Stimulated activated CD4-positive, alpha-beta T cell treated with anti-CD3 and anti-CD28 coated beads, Interleukin-15, amount 100 ng/mL, for 1 hour (primary cell): ENCODE measurements around the gene PTPN3.

Experiments
- DNase-seq, 2 donors: peaks; one replicate each; pipeline ENCODE4 v3.0.0-alpha.2; 2020; ENCODE audit warnings: low read depth in 1 of 2, low spot score in 1 of 2

The PTPN3 gene

DNA sequence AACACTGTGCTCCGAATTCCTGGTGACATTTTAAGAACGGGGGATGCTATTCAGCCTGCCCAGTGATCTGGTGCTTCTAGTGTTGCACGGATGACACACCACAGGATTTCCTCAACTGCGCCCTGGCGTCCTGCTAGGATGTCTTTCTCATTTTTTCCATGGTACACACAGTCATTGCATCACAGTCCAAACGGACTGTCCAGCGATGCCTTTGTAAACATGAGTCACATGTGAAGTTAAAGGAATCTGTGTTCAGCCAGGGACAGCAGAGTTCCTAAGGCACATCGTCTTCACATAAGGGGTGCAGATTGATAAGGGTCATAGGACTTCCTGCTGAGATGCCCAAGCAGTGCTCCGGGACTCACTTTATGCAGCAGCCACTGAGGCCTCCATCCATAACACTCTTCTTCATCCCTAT is 9.3 kb upstream of the PTPN3 start:
- no peak for DNase-seq

DNA sequence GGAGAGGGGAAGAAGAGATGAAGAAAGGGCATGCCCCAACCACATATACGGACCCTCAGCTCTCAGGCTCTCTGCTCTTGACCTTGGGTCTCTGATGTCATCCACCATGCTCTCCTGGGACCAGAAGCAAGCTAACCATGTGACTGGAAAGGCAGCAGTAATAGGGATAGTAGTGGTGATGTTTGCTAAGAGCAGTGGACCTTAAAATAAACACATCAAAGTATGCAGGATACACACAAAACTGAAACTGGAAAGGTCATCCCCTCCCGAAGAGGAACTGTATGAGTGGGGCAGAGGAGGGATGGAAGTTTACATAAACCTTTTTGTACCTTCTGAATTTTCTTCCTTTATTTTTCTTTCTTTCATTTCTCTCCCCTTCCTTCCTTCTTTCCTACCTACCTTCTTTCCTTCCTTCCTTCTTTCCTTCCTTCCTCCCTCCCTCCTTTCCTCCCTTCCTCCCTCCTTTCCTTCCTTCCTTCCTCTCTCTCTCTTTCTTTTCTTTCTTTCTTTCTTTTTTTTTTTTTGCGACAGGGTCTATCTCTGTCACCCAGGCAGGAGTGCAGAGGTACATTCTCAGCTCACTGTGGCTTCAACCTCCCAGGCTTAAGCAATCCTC is 8.1 kb upstream of the PTPN3 start:
- DNase-seq, result no peak

DNA sequence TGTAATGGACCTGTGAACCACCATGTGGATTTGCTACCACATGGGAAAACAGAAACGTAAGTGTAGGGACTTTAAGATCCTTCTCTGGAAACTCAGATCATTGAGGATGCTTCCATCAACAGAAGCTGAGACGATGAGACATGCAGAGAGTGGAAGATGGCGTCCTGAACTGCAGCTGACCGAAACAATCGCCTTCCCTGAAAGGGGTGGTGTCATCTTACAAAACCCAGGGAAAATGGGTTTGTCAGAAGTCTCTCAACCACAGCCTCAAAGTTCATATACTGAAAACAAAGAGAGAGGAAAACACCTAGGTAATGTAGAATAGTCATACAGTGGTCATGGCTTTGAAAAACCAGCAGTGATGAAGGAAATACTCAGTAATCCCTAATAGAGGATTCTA is 6.6 kb upstream of the PTPN3 start:
- DNase-seq, result no peak

DNA sequence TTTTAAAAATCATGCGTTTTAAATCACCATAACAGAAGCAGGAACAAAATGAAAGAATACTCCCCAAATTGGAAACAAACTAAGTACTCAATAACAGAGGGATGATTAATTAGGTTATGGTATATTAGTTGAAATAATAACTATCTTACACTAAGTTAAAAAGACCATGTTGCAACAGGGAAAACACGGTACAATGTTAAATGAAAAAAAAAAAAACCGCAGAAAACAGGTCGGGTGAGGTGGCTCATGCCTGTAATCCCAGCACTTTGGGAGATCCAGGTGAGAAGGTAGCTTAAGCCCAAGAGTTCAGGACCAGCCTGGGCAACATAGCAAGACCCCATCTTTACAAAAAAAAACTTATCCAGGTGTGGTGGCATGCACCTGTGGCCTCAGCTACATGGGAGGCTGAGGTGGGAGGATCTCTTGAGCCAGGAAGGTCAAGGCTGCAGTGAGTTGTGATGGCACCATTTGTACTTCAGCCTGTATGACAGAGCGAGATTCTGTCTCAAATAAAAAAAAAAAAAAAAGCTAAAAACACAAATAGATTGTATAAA is 2.4 kb upstream of the PTPN3 start:
- DNase-seq, result no peak

DNA sequence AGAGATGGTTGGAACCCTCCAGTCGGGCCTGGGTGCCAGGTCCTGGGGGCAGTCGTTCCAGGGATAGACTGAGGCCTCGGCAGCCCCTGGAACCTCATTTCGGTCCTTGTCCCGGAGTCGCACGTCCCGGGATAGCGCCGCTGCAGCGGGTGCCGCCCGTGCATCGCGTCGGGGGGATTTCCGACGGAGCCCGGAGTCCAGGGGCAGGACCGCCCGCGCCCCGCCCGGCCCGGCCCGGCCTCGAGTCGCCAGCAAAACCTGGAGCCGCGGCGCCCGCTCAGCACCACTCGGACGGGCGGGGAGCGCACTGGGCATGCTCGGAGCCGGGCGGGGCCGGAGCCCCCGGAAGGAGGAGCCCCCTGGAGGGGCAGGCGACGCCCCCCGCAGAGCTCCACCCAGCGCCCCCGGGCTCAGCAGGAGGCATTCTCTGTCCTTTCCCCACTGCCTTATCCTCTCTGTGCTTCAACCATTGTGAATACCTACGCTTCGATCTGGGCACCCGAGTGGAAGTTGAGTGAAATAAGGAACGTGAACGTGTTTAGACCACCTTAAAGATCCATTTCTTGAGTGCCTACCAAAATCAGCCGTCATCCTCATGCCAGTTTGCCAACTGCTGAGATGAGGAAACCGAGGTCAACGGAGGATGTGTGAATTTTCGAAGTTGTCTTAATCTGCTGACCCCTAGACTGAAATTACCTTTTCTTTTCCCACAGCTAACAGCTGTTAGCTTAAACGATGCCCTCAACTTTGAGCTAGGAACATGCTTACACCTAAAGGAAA is 1.7 kb upstream of the PTPN3 start:
- no peak for DNase-seq

DNA sequence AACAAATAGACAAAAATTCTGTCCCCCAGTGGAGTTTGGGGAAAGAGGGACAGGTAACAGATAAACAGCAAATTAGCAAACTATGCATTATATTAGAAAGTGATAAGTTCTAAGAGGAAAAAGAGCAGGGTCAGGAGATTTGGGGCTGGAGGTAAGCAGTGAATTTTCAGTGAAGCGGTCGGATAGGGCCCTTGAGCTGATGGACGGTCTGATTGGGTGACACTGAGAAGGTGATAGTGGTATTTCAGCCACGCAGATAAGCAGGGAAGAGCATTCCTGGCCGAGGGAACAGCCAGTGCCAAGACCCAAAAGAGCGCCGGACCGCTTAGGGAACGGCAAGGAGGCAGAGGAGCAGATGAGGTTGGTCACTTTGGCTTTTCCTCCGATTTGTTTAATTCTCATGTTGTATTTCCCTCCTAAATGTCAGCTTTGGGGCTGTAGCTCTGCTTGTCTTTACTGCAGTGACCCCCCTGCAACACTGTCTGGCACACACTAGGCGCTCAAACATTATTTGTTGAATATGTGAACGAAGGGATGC is 1.1 kb upstream of the PTPN3 start:
- DNase-seq, result no peak

DNA sequence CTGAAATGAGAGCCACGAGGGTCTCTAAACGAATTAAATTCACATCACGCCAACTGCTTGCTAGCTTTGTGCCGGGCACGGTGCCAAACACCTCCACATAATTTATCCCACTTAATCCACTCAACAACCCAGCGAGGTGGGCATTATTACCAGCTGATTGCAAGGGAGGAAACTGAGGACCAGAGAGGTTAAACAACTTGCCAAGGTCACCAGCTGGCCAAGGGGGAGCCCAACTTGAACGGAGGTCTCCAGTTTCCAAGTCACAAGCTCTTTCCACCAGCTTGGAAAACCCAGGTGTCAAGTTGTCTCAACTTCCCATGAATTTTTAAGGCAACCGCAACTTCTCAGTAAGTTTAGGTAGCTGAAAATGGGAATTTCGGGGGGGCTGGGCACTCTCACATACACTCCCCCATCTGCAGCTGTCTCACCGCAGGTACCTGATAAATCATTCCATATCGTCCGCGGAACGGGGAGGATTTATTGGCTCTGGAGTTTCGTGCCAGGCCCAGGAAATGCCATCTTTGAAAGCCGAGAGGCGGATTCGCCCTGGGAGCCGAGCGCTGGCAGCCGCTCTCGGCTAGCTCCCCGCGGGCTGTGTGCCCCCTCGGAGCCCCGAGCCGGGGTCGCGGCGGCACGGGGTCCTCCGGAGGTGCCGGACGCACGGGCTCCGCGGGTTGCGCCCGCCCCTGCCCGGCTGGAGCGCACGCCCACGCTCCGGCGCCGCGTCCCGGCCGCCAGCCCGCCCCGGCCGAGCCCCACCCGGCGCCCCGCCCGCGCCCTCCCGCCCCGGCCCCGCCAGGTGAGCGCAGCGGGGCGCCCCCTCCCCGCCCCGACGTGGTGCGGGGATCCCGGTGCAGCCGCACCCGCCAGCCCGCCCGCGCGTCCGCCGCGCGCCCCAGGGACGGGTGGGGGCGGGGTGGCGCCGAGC is 617 bp downstream of the PTPN3 start:
- DNase-seq, result no peak

DNA sequence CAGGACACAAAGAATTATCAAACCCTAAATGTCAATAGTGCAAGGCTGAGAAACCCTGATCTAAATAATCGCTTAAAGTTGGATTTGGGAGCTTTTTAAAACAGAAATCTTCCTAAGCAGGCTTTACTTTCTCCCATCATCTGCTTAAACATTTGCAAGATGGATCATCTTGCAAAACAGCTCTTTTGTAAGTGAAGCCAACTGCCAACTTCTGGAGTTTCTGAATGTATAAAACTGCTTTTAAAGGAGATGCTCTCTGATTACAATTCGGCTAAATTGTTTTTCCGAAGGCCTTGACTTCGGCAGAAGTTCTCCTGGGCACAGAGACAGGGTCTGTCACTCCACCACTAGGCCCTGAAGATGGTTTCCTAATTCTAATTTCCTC is 1.3 kb downstream of the PTPN3 start:
- no peak for DNase-seq

DNA sequence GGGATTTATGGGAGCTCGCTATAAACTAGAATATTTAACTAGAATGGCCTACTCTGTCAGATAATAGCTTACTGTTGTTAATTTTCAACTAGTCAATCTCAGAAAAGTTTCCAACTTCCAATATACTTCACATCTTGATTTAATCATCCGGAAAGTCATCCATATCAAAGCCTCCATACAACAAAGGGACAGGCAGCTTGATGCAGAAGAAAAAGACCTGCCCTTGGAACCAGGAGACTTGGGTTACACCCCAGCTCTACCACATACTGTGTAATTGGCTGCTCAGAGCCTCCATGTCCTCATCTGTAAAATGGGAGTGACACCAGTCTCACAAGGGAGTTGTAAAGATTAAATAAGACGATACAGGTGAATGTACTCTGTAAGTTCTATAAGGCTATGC is 1.9 kb downstream of the PTPN3 start:
- no peak for DNase-seq

DNA sequence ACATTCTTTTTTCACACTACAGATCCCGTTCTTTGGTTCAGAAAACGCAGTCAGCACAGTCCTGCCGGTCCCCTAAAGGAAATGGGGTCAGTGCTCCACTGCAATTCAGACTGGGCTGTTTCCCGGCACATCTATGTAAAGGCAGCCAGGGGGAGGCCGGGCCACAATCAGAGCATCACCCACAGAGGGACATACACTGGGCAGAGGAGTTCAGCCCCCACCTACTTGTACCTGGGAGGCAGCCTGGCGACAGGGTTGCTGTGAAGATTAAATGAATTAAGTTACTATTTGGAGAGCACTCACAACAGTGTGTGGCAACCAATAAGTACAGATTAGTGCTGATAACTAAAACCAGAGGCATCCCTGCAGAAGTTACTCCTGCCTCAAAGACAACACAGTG is 4.5 kb downstream of the PTPN3 start:
- DNase-seq, result no peak

DNA sequence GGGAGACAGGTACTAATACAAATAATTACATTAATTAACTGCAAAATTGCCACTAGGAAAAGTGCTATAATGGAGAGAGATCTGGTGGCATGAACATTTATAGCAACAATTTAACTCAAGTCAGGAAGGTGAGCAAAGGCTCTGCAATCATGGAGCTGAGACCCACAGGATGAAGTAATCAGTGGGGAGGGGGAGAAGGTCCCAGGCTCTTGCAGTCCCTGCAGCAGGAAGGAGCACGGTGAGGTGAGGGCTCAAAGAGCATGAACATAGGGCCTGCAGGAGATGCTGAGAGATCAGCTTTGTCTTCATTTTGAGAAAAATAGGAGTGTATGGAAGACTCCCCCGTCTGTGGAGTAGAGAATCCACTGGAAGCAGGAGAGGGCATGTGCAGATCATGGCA is 6.5 kb downstream of the PTPN3 start:
- no peak for DNase-seq

DNA sequence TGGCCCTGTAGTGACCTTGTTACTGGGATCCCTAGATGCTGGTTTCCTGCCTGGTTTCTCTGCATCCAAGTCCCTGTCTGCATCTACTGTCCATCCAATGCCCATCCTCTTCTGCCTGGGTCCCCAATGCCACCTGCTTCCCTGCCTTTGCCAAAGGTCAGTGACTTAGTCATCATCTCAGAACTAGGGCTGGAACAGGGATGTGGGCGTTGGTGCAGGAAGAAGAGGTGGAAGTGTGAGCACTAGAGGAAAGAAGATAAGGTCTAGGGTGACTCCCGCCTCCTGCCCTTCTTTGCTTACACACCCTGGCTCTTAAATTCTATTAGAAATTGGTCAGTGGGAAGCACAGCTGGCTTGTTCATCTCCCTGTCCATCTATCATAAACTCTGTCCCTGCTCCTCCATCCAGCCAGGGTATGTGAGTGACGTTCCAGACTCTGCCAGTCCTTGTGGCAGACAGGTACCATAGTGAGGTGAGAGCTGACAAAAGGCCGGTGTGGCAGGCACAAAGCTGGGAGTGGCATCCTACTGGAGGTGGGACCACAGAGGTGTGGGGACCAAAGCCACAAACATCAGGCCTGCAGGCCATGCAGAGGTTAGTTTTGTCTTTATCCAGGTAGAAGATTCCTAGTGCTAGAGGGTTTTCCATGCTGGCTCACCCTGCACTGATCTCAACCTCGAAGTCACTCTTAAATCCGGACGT is 9.2 kb downstream of the PTPN3 start:
- DNase-seq, result no peak

DNA sequence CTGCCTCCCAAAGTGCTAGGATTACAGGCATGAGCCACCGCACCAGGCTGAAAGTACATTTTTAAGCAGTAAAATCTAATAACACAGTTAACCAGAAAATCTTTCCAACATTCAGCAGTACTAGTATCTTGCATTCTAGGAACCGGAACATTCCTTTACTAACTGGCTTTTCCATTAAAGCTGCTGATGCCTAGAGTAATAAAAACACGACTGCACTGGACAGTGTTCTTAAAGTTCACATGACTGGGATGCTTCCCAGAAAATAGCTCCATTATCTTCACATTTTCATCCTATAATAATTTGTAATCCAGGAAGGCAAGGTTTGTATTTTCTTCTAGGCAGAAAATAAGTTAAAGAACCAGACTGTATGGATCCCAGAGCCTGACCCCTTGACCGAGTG is 9.8 kb downstream of the PTPN3 start:
- no peak for DNase-seq

DNA sequence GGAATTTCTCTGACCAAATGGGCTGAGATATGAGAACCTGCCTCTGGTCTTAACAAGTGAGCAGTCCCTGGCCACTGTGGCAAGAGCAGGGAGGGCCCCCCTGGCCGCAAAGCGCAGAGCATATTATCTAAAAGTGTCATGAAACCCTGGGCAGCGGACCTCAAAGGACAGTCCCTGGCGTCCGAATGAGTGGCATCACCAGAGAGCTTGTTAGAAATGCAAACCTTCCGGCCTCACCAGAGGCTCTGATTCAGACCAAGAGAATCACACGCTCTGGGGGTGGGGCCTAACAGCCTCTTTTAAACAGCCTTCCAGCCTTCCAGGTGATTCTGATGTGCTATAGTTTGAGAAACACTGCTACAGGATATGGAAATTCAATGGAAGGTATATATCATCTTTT is 10.9 kb downstream of the PTPN3 start:
- DNase-seq, result no peak

DNA sequence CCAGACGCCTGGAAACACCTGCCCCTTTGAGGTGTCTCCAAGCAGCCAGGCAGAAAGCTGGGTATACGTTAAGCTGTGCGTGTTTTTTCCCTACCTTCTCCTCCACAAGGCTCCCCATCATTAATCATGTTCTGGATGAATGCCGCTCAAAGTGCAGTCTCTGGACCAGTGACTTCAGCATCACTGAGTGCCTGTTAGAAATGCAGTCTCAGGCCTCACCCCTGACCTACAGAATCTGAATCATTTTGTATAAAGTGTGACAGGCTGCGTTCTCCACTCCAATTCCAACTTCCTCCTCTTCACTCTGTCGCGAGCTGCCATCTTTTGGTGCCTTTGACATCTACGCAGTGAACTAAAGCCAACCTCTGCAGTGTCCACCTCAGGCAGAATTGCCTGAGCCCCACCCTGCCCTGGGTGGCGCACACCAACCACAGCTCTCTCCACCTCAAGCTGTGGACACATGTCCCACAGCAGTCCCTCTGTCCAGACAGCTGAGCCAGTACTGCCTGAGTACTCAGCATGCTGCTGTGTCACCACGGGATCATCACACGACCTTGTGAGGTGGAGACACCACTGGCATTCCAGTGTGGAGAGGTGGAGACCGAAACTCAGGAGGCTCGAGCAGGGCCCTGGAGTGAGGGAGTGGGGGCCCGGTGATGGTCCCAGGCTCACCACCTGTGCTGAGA is 14.2 kb downstream of the PTPN3 start:
- no peak for DNase-seq

DNA sequence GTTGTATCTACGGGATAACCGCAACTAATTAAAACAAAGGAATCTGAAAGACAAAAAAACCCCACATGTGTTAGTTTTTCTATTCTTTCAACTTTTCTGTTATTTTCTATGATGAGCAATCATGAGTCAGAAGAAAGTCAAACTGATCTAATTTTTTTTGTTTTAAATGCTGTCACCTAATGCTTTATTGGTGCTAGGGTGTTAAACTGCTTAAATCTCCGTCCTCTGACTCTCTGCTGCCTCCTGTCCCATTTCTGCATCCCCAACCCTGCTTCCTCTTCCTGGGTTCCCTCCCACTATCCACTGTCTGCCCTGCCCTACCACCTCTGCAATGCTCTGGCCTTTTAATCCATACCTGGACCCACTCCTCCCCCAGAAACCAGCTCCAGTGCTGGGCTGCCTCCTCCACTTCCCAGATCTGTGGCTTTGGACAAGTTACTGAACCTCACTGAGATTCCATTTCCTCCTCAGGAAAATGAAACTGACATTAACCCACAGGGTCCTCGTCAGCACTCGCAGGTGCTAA is 15.7 kb downstream of the PTPN3 start:
- DNase-seq, result no peak

DNA sequence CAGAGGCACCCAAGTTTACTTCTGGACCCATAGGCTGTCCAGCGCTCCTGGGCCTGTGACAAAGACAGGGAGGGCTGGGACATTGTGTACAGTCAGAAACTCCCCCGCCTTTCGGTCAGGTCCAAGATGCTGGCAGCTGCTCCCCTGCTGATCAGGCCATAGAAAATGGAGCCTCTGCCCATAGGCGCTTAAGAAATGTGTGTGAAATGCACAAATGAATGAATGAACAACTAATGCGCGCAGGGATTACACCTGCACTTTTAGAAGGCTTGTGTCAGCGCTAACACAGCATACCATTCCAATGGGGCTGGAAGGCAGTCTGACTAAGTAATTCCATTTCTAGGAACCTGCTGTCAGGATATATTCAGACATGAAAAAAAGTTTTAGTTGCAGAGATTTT is 16.3 kb downstream of the PTPN3 start:
- no peak for DNase-seq

DNA sequence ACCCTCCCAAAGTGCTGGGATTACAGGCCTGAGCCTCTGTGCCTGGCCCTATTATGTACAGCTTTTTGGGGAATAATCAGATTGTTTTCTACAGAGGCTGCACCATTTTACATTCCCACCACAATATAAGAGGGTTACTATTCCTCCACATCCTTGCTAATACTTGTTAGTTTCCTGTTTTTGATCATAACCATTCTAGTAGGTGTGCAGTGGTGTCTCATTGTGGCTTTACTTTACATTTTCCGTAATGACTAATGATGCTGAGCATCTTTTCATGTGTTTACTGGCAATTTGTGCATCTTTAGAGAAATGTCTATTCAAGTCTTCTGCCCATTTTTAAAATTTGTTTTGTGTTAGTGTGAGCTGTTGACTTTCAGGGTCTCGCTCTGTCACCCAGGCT is 18.3 kb downstream of the PTPN3 start:
- no peak for DNase-seq

DNA sequence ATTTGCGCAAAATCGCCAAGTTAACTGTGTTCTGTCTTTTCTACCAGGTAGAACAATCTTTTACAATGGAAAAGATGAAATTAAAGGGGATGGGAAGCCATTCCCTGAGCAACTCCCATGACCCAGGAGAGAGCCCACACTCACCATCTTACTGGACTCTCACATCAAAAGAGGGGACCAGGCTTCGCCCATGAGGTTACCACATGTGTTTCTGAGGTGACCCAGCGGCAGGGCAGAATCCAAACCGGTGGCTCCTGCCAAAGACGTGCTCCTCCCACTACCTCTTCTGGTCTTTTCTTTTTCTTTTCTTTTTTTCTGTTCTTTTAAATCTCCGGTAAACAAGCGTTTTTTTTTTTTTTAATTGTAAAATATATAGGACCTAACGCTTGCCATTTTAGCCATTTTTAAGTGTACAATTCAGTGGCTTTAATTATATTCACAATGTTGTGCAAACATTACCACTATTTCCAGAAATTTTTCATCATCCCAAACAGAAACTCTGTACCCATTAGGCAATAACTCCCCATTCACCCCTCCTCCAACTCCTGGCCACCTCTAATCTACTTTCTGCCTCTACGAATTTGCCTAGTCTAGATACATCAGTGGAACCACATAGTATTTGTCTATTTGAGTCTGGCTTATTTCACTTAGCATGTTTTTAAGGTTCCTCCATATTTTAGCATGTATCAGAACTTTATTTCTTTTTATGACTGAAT is 19.3 kb downstream of the PTPN3 start:
- DNase-seq, result no peak
